Measurements from ENCODE around the gene EGFL7.
A peak's percentile ranks its signal among the peaks of the same experiment; 100 is the strongest.

EGFL7 gene

GRCh38 chr9:136621734-136622093 is 41.0 kb upstream of the EGFL7 start:
- ChIA-PET POLR2A (no interaction called here), CTCF (interaction anchor here (0.5 to 9.3 kb wide), 2 partner anchors 8 to 134 kb away, joined by 3 to 360 read pairs; no protein-coding TSS in a partner anchor)
- Histone ChIP-seq H3K9me3 (ENCODE audit: control insufficient read depth, insufficient read depth, low read depth, low read length) (no peaks in the 10 kb centered on the region), H3K4me3 (ENCODE audit: low read depth, low read length) (no peak overlapping the region), H3K27ac (ENCODE audit: extremely low read depth, low read depth, low read length) (no peak overlapping the region), H3K36me3 (ENCODE audit: control insufficient read depth in 2 of 2, insufficient read depth in 1 of 2, low read length in 2 of 2) (no peaks in the 10 kb centered on the region), H3K4me1 (ENCODE audit: control insufficient read depth, insufficient read depth, low read length) (no peaks in the 10 kb centered on the region)
- TF ChIP-seq ZNF23 (tag by site-specific recombination; IDR thresholded peaks at IDR 0.05; ENCODE audit: borderline replicate concordance) (no peak), SCRT2 (tag by site-specific recombination; IDR thresholded peaks at IDR 0.05) (peak; percentile 34; the same call in 1 of the 2 replicates)

GRCh38 chr9:136622538-136622948 is 40.2 kb upstream of the EGFL7 start:
- TF ChIP-seq ZSCAN16 (tag by site-specific recombination; IDR thresholded peaks at IDR 0.05): no peak
- TF ChIP-seq ZNF155 (tag by site-specific recombination; IDR thresholded peaks at IDR 0.05): no peak
- TF ChIP-seq ZNF174 (tag by site-specific recombination; IDR thresholded peaks at IDR 0.05): no peak
- no peak for TF ChIP-seq ZNF626 (tag by site-specific recombination; IDR thresholded peaks at IDR 0.05)
- TF ChIP-seq ZNF114 (tag by site-specific recombination; IDR thresholded peaks at IDR 0.05): no peak
- TF ChIP-seq ZNF473 (tag by site-specific recombination; IDR thresholded peaks at IDR 0.05): no peak
- no peak for TF ChIP-seq ZIC2 (tag by site-specific recombination; IDR thresholded peaks at IDR 0.05)
- TF ChIP-seq ZNF148 (tag by site-specific recombination; IDR thresholded peaks at IDR 0.05; ENCODE audit: borderline replicate concordance): no peak
- no peak for TF ChIP-seq YY1 (tag by site-specific recombination; IDR thresholded peaks at IDR 0.05)
- no peak for TF ChIP-seq SP7 (tag by site-specific recombination; IDR thresholded peaks at IDR 0.05)
- no peak for TF ChIP-seq ZNF423 (tag by site-specific recombination; IDR thresholded peaks at IDR 0.05)
- no peak for TF ChIP-seq ZNF624 (tag by site-specific recombination; IDR thresholded peaks at IDR 0.05)
- no peak for TF ChIP-seq ZNF37A (tag by site-specific recombination; IDR thresholded peaks at IDR 0.05)
- TF ChIP-seq ZNF704 (tag by site-specific recombination; IDR thresholded peaks at IDR 0.05): no peak
- TF ChIP-seq TCF7L2 (IDR thresholded peaks at IDR 0.05; ENCODE audit: borderline replicate concordance, low read depth, low read length): no peak
- TF ChIP-seq ZFHX2 (tag by site-specific recombination; conservative IDR thresholded peaks at IDR 0.05): no peak
- TF ChIP-seq ZNF621 (tag by site-specific recombination; IDR thresholded peaks at IDR 0.05): no peak
- TF ChIP-seq ZNF23 (tag by site-specific recombination; IDR thresholded peaks at IDR 0.05; ENCODE audit: borderline replicate concordance): no peak
- no peak for TF ChIP-seq ZNF202 (tag by site-specific recombination; IDR thresholded peaks at IDR 0.05; ENCODE audit: borderline replicate concordance)
- Histone ChIP-seq H3K9me3 (ENCODE audit: control insufficient read depth, insufficient read depth, low read depth, low read length) (no peaks in the 10 kb centered on the region), H3K27ac (ENCODE audit: extremely low read depth, low read depth, low read length) (no peak overlapping the region), H3K36me3 (ENCODE audit: control insufficient read depth in 2 of 2, insufficient read depth in 1 of 2, low read length in 2 of 2) (no peaks in the 10 kb centered on the region), H3K4me1 (ENCODE audit: control insufficient read depth, insufficient read depth, low read length) (no peaks in the 10 kb centered on the region), H3K4me3 (ENCODE audit: low read depth, low read length) (no peak overlapping the region)
- ChIA-PET CTCF (interaction anchor here (0.5 to 9.3 kb wide), 4 partner anchors 11 to 770 kb away, joined by 3 to 360 read pairs (median 3); no protein-coding TSS in a partner anchor), POLR2A (no interaction called here)

All from HEK293 (cell line).